ENCODE results near the gene MAPK8IP2.

- TF ChIP-seq CTCF (conservative IDR thresholded peaks at IDR 0.05 in 1 of 2, IDR thresholded peaks at IDR 0.05 in 1 of 2; ENCODE audit: low read depth in 1 of 2, low read length in 2 of 2) (no peak), EZH2 (IDR thresholded peaks at IDR 0.05; ENCODE audit: low read length, missing control alignments) (no peak)
Measured at GRCh38 chr22:50657925-50658324, 57.3 kb downstream of the MAPK8IP2 start.
